Stimulated activated CD8-positive, alpha-beta memory T cell treated with anti-CD3 and anti-CD28 coated beads, Interleukin-15, amount 100 ng/mL, for 48 hours (primary cell): ENCODE data around the gene NAGLU.
A peak's percentile ranks its signal among the peaks of the same experiment; 100 is the strongest.

Source experiments
- DNase-seq, 2 donors: peaks; one replicate each; pipeline ENCODE4 v3.0.0-alpha.2; 2020; ENCODE audit warnings: low read depth in 2 of 2

Gene NAGLU

DNA sequence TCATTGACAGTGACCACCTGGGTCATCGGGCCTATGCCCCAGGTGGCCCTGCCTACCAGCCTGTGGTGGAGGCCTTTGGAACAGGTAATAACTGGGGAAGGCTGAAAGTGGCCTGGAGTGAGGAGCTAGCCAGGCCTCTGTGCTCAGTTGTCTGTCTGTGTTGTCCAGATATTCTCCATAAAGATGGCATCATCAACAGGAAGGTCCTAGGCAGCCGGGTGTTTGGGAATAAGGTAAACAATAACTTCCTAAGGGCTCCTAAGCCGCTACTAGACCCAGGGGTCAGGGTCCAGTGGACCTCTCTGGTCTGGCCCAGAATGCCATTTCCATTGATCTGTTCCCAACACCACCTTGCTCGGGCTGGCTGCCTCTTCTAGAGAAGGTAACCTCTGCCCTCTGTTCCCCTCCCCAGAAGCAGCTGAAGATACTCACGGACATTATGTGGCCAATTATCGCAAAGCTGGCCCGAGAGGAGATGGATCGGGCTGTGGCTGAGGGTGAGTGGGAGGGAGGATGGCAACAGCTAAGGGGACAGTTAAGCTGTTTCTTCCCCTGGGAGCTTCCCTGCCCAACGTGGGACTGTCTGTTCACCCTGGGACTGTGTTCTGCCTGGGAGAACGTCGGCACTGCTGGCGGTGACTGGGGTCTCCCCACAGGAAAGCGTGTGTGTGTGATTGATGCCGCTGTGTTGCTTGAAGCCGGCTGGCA lies 28.9 kb downstream of the NAGLU start:
- DNase-seq, result no peak

DNA sequence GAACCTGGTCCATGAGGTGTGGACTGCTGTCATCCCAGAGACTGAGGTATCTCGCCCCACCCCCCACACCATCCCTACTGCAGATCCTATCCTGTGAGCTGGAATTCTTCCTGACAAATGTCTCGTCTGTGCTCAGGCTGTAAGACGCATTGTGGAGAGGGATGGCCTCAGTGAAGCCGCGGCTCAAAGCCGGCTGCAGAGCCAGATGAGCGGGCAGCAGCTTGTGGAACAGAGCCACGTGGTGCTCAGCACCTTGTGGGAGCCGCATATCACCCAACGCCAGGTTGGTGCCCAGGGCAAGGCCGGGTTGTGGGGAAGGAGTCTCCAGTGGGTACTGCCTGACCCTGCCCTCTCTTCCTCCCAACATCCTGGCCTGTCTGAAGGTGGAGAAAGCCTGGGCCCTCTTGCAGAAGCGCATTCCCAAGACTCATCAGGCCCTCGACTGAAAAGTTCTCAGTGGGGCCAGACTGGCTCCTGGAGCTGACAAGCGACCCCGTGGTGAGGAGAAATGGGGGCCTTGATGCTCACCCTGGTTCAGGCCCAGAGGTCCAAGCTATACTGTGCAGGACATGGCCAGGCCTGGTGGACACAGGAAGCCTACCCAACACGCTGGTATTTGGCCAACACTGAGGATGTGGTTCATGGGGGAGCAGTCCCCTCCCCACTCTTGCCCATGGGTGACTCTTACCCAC lies 29.6 kb downstream of the NAGLU start:
- no peak for DNase-seq

DNA sequence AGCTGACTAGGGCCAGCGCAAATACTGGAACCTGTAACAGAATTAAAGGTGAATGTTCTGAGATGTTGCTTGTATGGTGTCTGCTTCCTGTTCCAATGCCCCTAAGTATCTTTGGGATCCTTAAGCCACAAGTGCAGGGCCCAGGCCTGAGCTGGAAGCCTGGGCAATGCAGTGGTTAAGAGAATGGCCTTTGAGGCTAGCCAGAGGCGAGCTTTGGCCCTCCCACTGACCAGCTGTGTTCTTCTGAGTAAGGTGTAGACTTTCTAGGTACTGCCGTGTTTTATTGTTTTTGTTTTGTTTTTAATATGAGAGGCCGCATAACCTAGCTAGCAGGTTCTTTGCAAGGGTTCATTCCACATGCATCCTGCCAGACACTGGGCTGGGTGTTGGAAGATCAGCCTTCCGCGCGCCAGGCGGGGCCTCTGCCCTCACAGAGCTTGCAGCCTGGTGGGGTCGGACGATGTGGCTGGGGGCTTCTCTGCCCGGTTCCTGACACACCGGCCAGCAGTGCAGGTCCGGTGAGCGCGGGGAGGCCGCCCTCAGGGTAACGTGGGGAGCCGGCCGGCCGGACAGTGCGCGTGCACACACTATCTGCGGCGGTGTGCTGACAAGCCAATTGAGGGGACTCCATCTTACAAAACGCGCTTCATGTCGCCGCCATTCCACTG lies 30.3 kb downstream of the NAGLU start:
- no peak for DNase-seq

DNA sequence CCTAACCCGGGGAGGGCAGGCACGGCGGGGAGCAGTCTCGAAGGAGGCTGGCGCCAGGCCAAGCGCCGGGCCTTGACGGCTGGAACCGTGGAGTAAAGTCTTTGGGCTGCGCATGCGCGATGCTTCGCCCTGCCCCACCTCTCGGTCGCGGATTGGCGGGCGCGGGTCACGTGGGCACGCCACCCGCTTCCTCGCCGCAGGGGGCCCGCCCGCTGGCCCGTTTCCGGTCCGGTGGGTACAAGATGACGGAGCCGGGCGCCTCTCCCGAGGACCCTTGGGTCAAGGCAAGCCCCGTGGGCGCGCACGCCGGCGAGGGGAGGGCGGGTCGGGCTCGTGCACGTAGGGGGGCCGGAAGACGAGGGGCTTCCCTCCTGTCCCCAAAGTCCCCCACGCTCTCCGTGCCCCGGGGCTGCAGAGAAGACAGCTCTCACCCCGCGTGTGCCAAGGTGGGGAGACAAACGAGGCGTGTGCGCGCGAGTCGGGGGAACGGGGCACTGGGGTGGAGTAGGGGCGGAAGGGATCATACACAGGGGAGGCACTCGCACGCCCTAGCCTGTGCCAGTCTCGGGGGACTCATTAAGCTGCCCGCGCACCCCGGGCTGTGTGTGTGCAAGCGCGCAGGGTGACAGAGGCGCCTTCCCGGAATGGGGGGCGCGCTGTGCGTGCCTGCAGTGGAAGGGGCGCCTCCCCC lies 31.0 kb downstream of the NAGLU start, which contains the start of gene MLX:
MLX (plus strand) TSS at position 218 of the 691 bp plus-strand sequence; CDS start at position 243, 25 bp downstream.
- DNase-seq, result peak; percentile 90 to 92

DNA sequence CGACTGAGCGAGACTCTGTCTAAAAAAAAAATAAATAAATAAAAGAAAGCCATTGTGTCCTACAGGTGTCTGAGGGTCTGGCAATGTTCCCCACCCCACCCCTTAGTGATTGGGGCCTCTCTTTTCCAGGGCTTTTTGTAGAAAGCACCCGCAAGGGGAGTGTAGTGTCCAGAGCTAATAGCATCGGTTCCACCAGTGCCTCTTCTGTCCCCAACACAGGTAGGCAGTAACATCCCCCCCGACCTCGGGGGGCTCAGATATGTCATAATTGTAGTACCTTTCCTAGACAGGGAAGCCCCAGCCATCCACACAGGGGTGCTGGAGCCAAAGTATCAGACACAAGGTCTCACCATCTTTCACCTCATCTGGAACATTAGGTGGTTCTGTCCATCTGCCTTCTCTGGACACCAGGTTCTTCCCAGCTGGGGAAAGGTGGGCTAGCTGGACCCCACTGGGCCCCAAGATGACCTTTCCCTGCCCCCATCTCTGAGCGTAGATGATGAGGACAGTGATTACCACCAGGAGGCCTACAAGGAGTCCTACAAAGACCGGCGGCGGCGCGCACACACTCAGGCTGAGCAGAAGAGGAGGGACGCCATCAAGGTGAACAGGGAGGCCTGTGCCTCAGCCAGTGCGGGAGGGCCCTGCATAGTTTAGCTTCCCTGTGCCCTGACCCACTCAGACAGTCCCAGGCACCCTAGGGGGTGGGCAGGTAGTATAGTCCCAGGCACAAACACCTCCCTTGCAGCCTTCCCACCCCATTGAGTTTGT lies 32.5 kb downstream of the NAGLU start:
- DNase-seq, result no peak

DNA sequence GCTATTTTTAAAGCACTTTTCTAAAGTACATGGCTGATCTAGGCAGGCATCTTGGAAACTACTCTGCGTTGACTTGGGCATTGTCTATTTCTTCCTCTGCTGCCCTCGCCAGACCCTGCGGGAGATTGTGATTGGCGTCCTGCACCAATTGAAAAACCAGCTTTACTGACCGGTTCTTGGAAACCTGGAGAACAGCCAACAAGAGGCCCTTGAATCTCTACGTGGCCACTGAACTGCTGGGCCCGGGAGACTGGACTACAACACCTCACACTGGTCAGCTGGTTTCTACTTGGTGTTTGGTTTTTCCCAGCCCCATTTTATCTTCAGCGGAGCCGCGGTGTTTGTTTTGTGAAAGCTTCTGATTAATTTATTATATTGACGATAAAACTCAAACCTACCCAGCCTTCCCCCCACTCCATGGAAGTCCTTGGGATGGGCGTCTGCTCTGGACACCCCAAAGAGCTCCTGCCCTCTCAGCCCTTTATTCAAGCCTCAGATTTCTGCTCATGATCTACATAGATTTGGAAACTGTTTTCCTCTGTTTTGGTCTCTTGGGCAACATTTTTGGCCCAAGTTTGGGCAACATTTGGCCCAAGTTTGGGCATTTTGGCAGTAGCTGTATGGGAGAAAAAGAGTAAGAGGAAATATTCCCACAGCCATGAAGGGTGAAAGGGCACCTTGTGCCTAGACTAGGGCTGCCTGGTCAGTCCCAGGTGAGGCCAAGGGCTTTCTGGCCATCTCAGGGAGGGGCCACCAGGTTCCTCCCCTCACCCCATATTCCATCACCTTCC lies 35.6 kb downstream of the NAGLU start:
- DNase-seq, result no peak

DNA sequence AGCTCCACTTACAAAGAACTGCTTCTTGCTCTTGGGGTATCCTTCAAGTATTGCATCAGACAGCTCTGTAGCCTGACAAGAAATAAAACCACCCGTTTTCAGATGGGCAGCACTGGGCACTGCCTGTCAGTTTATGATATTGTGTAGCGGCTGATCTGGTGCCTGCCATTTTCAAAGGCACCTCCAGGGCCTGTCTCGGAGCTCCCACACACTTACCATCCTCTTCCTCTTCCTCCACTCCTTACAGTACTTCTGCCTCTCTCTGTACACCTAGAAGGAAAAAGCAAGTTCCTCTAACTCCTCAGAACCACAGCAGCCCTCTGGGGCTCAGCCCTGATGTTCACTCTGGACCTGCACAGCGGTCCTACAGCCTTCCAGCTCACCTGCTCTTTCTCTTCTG lies 37.1 kb downstream of the NAGLU start:
- DNase-seq, result no peak

DNA sequence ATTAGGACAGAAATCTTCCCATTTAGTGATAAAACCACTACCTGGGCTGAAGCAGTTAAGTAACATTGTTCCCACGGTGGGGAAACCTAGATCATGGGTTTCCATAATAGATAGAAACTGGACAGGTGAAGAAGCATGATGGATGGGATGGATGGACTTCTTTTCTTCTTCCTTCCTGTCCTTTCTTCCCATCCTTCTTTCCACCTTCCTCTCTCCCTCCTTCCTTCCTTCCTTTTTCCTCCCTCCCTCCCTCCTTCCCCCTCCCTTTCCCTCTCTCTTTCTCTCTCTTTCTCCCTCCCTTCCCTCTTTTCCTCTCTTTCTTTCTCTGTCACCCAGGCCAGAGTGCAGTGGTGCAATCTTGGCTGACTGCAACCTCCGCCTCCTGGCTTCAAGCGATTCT lies 38.4 kb downstream of the NAGLU start:
- no peak for DNase-seq

DNA sequence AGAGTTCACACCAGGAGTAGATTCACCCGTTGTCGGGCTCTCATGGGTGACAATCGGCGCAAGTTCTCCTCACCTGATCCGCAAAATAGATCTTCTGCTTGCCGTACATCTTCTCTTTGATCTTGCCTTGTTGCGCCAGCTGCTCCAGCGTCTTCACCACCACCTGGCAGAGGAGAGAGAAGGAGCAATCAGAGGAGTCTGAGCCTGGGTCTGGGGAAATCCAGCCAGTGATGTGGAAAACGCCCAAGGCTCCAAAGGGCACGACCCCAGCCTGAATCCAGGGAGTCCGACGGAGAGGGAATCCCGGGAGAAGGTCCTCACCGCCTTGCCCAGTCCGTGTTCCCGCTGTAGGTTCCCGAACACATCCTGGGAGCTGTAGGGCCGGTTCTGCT lies 41.1 kb downstream of the NAGLU start:
- DNase-seq, result no peak

DNA sequence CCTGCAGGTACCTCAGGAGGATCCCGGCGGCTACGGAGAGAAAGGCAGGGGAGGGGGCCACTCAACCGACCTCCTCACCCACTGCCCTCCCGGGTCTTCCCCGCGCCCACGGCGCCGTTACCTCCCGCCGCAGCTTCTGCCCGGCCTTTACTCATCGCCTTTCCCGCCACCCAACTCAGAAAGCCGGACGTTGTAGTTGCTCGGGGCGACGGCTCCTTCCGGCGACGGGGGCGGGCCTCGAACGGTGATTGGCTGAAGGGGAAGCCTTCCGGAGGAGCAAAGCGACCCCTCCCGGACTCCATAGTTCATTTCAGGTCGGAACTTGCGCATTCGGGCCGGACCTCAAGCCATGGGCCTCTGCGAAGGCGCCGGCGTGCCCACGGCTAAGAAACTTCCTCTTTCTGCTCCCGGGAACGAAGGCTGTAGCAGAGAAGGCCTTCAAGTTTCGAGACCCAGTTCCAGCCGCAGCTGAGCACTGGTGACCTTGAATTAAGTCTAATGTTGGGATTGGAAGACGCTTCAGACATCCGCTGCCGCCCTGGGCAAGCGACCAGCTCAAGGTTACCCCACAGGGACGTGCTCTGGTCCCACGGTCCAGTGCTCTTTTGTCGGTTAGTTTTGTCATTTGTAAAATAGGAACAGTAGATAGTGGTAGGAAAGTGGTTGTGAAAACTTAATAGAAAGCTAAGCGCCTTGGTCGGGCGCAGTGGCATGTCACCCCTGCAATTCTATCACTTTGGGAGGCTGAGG lies 41.7 kb downstream of the NAGLU start, which contains the start of gene PSMC3IP:
PSMC3IP (minus strand) TSS at position 198 of the 750 bp plus-strand sequence; CDS start at position 155, 43 bp downstream.
- peak; percentile 93 for DNase-seq

DNA sequence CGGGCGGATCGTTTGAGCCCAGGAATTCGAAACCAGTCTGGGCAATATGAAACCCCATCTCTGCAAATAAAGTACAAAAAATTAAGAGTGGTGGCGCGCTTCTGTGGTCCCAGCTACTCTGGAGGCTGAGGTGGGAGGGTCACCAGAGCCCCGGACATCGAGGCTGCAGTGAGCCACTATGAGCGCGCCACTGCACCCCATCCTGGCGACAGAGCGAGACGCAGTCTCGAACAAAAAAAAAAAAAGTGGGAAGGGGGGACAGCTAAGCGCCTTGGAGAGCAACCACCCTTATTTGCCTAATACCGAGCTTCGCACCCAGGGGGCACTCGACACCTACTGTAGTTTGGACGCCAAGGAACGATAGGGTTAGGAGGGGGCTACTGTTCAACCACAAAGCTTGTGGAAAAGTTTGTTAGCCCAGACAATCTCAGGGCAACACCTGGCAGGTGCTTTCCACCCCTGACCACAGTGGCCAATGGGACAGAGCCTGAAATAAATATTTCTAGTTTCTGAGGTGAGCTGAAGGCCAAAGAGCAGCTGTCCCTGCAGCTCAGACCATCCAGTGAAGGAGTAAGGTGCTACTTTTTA lies 42.3 kb downstream of the NAGLU start:
- DNase-seq, result peak; percentile 51 to 56

DNA sequence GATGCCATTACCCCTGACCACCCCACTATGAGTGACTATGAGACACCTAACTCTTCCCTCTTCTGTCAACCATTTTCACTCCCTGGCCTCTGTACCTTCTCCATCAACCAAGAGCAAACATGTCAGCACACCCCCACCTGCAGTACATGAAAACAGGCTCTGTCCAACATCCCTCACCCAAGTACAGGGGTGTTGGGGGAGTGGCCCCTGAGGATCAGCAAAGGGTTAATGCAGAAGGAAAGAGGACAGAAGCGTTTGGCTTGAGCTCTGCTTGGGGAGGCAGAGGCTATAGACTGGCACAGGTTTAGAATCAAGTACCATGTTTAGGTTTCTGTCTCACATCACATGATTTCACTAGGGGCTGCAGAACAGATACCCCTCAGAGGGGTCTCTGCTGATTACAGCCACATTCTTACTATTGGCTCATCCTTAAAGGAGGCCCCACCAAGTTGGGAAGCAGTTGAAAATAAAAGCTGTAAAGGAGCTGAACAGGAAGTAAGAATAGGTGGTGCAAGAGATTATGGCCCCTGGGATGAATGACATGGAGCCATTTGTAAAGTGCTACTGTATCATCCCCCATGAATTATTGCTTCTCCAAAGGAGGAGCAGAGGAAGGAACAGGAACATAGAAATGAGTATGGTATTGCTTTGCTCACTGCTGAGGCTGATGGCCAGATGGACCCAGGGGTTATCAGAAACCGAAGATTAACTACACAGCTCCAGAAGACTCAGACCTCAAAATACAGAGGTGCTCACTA lies 43.9 kb downstream of the NAGLU start:
- no peak for DNase-seq

DNA sequence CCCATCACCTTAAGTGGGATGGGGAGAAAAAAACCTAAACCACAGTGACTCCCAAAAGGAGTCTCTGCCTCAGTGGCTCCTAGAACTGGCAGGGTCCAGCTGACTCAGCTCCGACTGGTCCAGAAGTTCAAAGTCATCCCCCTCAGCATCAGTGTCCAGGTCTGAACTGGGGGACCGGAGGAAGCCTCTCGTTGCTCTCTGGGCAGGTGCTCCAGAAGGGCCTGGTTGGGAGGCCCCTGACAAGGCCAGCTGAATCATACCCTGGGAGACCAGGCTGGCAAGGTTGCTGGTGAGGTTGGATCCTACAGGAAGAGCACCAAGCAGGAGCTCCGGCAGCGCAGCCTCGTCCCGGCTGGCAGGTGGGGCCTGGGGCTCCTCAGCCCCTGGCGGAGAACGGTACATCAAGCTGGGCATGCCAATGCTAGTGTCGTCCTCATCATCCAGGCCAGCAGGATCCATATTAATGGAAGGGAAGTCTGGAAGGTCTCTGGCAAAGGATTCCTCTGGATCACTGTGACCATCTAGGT lies 45.8 kb downstream of the NAGLU start:
- no peak for DNase-seq

DNA sequence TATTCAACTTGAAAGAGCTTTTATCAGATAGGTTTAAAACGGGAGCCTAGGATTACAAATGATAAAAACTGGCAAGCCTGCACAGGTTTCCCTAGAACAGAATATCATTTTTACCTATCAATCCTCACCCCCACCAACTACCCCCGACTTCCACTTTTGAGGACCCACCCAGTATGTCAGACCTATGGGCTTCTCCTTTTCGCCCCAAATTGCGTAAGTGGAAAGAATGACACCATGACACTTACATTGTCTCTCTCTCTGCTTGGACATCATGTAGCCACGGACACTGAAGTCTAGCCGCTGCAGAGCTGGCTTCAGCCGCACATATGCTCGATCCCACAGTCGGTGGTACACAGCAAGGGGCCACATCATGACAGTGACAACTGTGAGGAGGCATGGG lies 48.8 kb downstream of the NAGLU start:
- no peak for DNase-seq

DNA sequence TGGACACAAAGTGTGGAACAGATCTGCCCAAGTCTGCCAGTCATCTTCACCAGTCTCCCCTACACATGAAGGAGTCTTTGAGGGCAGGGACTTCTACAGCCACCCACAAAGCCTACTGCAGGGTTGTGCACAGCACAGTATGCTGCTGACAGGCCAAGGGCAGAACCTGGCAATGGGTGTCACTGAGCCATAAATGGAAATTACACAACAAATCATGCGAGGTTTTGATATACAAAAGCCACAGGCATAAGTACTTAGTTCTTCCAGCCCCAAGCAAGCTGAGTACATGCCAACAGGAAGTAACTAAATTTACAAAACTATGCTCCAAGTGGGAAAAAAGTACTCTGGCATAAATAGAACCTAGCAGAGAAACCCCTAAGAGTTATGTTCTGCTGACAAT lies 49.3 kb downstream of the NAGLU start:
- no peak for DNase-seq

DNA sequence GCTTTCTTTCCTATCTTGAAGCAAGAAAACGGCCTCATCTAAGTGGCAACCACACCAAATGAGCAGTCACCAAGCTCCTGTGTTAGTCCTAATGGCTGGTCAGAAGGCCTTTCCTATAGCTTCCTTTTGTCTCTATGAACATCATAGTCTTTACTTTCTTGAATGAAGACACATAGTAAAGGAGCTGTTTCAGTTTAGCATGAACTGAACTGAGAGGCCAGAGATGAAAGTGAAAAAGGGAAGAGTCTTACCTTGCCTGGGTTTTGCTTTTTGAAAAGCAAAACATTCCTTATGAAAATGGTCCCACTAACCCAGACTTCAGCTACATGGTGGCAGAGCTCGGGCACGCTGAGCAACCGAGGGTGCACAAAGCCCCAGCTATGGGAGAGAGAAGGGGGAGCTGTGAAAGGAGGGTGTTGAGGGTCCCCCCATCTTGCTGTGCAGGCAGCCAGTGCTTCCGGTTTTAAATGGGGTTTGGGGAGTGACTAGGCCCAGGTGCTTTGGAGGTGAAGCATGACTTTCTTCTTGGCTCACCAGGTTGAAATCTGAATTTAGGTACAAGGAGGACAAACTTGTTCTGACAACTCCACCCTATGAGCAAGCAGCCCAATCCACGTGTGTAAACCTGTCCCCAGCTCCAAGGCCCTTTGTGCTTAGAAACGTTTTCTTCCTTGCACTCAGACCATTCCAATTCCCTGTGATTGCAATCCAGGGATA lies 50.6 kb downstream of the NAGLU start:
- DNase-seq, result no peak

DNA sequence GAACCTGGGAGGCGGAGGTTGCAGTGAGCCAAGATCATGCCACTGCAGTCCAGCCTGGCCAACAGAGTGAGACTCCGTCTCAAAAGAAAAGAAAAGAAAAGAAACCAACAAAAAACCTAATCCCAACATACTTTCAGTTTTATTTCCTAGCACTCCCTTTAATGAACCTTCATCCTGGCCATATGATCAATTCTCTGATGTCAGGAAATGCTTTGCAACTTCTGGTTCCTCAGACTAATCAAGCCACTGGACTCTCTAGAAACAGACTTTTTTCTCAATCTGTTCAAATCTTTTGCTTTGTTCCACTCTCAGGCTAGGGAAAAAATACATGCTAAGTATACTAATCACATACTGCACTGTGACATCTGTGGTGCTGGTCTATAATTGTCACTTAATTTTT lies 54.8 kb downstream of the NAGLU start:
- no peak for DNase-seq

DNA sequence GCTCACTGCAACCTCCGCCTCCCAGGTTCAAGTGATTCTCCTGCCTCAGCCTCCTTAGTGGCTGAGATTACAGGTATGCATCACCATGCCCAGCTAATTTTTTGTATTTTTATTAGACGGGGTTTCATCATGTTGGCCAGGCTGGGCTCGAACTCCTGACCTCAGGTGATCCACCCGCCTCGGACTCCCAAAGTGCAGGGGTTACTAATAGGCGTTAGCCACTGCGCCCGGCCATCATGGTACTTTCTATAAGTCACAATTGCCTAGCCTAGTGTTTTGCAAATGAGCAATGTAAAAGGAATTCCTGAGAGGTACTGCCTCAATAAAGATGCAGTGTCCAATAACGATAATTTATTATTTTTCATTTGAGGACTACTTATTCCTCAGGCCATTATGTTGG lies 55.4 kb downstream of the NAGLU start:
- DNase-seq, result no peak
